ENCODE results near the gene TPRG1.

Gene TPRG1

DNA sequence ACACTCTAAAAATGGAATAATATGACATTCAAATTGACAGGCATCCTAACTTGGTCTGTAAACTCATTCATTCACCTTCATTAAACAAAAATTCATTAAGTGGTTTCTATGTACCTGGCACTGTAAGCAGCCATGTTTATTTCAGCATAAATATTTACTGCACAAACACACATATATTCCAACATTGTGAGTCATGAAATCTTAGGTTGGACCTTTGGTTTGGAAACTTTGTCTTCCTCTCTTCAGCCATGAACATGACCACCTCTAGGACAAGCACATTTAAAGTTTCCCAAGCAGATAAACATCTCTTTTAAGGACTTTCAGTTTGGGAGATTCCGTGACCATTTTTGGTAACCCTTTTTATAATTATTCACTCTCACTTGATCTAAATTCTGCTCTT is 131.8 kb downstream of the TPRG1 start:
- Histone ChIP-seq H3K27me3 (ENCODE audit: control insufficient read depth in 2 of 2, insufficient read depth in 2 of 2, low read length in 2 of 2) (no peaks in the 10 kb centered on the region), H3K27ac (ENCODE audit: low read depth in 2 of 2, low read length in 2 of 2) (peak overlapping the region; percentile 84 to 85), H3K4me1 (ENCODE audit: control insufficient read depth in 2 of 2, insufficient read depth in 2 of 2, low read length in 2 of 2) (peaks cover 9 to 31% of the 10 kb centered on the region in 2 donors), H3K9ac (ENCODE audit: low read depth in 1 of 2, low read length in 2 of 2) (no peak overlapping the region), H3K4me3 (ENCODE audit: low read length in 2 of 2) (no peak overlapping the region), H3K9me3 (ENCODE audit: control insufficient read depth in 2 of 2, low read length in 2 of 2) (no peaks in the 10 kb centered on the region), H3K36me3 (ENCODE audit: control insufficient read depth in 2 of 2, insufficient read depth in 2 of 2, low read length in 2 of 2) (no peaks in the 10 kb centered on the region)

DNA sequence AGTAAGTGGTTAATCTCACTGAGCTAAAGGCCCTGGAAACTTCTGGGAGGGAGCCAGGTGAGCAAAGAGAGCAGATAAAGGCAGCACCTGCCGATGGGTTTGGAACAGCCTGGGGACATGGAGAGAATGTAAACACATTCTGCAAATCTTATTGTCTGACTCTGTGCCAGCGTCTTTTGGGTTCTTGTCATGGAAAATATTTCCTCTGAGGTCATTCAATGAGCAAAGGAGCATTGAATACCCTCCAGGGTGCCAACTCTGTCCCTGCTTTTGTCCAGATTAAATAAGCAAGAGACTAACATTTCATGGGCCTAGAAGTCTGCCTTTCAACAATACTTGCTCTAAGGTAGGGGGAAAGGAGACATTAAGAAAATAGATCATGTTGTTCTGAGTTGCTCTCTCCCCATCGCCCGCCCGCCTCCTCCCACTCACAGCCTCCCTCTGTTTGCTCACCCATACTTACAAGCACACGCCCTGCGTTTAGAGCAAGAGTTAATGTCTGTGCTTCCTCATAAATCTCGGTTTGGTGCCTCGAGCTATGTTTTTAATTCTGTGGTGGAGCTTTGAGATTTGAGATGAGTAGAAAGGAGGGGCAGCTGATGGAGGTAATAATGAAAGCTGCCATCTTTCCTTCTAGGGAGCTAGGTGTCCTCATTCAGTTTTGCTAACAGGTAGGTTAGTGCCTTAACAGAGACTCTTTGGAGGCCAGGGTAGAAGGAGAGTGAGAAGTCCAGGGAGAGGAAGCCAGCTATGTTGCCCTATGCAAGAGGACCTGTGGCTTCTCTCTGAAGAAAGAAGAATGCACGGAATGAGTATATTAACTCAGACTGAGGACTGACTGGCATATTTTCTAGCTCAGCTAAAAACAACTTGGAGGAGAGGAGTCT is 132.9 kb downstream of the TPRG1 start:
- Histone ChIP-seq H3K27me3 (ENCODE audit: control insufficient read depth in 2 of 2, insufficient read depth in 2 of 2, low read length in 2 of 2) (no peaks in the 10 kb centered on the region), H3K9ac (ENCODE audit: low read depth in 1 of 2, low read length in 2 of 2) (no peak overlapping the region), H3K36me3 (ENCODE audit: control insufficient read depth in 2 of 2, insufficient read depth in 2 of 2, low read length in 2 of 2) (no peaks in the 10 kb centered on the region), H3K4me1 (ENCODE audit: control insufficient read depth in 2 of 2, insufficient read depth in 2 of 2, low read length in 2 of 2) (peaks cover 9 to 31% of the 10 kb centered on the region in 2 donors), H3K4me3 (ENCODE audit: low read length in 2 of 2) (peak overlapping the region; percentile 30 to 39), H3K9me3 (ENCODE audit: control insufficient read depth in 2 of 2, low read length in 2 of 2) (no peaks in the 10 kb centered on the region), H3K27ac (ENCODE audit: low read depth in 2 of 2, low read length in 2 of 2) (peak overlapping the region; percentile 84 to 85)

DNA sequence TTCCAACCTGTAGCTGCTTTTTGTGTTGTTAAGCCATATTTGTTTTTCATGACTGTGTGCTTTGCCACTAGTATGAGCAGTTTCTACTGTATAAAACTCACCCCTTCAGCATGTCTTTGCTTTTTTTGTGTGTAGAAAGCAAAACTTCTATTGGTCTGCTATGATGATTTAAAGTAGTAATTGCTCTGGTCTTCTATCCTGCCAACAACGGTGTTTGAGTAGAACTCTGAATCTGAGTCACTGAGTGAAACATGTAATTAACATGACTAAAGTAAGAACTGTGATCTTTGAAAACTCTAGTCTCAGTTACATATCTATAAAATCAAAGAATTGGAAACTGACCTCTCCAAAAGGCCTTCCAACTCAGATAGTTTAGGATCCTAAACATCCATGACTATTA is 133.6 kb downstream of the TPRG1 start:
- peak overlapping the region; percentile 84 to 85 for H3K27ac ChIP-seq (ENCODE audit: low read depth in 2 of 2, low read length in 2 of 2)

DNA sequence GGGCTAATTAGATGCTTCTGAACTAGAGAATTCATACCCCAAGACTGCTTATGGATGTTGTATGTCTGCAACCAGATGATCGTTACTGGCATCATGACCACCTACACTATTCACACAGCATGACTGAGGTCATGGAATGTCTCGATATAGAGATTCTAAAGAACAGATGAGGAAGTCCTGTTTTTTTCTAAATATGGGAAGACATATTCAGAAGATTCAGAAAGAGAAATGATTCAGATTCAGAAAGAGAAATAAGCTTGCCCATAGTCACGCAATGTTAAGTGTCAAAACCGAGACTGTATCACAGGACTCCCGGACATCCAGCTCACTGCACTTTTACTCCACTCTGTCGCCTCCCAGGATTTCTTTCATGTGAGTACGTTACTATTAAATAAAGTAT is 136.2 kb downstream of the TPRG1 start:
- Histone ChIP-seq H3K27me3 (ENCODE audit: control insufficient read depth in 2 of 2, insufficient read depth in 2 of 2, low read length in 2 of 2) (no peaks in the 10 kb centered on the region), H3K27ac (ENCODE audit: low read depth in 2 of 2, low read length in 2 of 2) (no peak overlapping the region), H3K4me1 (ENCODE audit: control insufficient read depth in 2 of 2, insufficient read depth in 2 of 2, low read length in 2 of 2) (peaks cover 9 to 23% of the 10 kb centered on the region in 2 donors), H3K4me3 (ENCODE audit: low read length in 2 of 2) (no peak overlapping the region), H3K9me3 (ENCODE audit: control insufficient read depth in 2 of 2, low read length in 2 of 2) (no peaks in the 10 kb centered on the region), H3K36me3 (ENCODE audit: control insufficient read depth in 2 of 2, insufficient read depth in 2 of 2, low read length in 2 of 2) (no peaks in the 10 kb centered on the region), H3K9ac (ENCODE audit: low read depth in 1 of 2, low read length in 2 of 2) (no peak overlapping the region)

More for the DNA sequence above, 133.6 kb downstream of the TPRG1 start:
- Histone ChIP-seq H3K4me3 (ENCODE audit: low read length in 2 of 2) (no peak overlapping the region), H3K4me1 (ENCODE audit: control insufficient read depth in 2 of 2, insufficient read depth in 2 of 2, low read length in 2 of 2) (peaks cover 9 to 31% of the 10 kb centered on the region in 2 donors), H3K27me3 (ENCODE audit: control insufficient read depth in 2 of 2, insufficient read depth in 2 of 2, low read length in 2 of 2) (no peaks in the 10 kb centered on the region), H3K9ac (ENCODE audit: low read depth in 1 of 2, low read length in 2 of 2) (no peak overlapping the region), H3K9me3 (ENCODE audit: control insufficient read depth in 2 of 2, low read length in 2 of 2) (no peaks in the 10 kb centered on the region), H3K36me3 (ENCODE audit: control insufficient read depth in 2 of 2, insufficient read depth in 2 of 2, low read length in 2 of 2) (no peaks in the 10 kb centered on the region)

DNA sequence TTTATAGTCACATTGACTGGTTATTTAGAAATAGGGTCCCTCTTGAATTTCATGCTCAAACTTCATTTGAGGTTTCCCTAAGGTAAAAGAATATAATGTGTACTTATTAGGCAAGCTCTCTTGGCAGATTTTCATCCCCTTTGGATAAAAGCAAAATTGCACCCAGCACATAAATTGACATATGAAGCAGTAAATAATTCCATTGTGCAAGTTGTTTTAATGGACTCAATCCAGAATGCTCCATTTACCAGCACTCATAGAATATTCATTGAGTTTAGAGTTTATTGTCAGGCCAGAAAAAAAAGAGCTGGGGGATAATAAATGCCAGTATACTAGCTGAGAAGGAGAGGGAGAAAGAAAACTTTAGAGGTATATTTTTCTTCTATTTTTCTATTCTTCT is 136.8 kb downstream of the TPRG1 start:
- Histone ChIP-seq H3K36me3 (ENCODE audit: control insufficient read depth in 2 of 2, insufficient read depth in 2 of 2, low read length in 2 of 2) (no peaks in the 10 kb centered on the region), H3K4me1 (ENCODE audit: control insufficient read depth in 2 of 2, insufficient read depth in 2 of 2, low read length in 2 of 2) (peaks cover 9 to 20% of the 10 kb centered on the region in 2 donors), H3K9me3 (ENCODE audit: control insufficient read depth in 2 of 2, low read length in 2 of 2) (no peaks in the 10 kb centered on the region), H3K4me3 (ENCODE audit: low read length in 2 of 2) (no peak overlapping the region), H3K9ac (ENCODE audit: low read depth in 1 of 2, low read length in 2 of 2) (no peak overlapping the region), H3K27ac (ENCODE audit: low read depth in 2 of 2, low read length in 2 of 2) (no peak overlapping the region), H3K27me3 (ENCODE audit: control insufficient read depth in 2 of 2, insufficient read depth in 2 of 2, low read length in 2 of 2) (no peaks in the 10 kb centered on the region)

DNA sequence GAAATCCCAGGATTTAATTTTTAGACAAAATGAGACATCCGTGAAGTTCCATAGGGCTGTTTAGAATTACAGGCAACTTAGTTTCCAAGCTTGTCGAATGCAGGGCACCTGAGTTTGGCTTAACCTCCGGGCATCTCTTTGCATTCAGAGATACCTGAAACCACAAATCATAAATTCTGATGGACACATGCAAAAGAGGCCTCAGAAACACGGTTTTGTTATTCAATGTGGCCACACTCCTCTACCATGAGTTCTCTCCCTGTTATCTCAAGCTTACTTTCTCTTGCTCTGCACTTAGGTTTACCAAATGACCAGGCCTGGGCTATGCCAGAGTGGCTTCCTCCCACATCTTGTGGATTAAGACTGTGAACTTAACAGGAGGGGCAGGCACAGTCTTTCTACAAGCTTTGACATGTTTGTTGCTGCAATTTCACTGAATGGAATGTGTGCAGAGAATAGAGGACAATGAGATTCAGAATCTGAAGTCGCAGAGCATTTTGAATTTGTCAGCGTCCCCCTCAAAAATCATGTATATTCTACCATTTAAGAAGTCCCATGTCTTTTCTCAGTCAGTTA is 137.7 kb downstream of the TPRG1 start:
- Histone ChIP-seq H3K9me3 (ENCODE audit: control insufficient read depth in 2 of 2, low read length in 2 of 2) (no peaks in the 10 kb centered on the region), H3K4me3 (ENCODE audit: low read length in 2 of 2) (no peak overlapping the region), H3K36me3 (ENCODE audit: control insufficient read depth in 2 of 2, insufficient read depth in 2 of 2, low read length in 2 of 2) (no peaks in the 10 kb centered on the region), H3K9ac (ENCODE audit: low read depth in 1 of 2, low read length in 2 of 2) (no peak overlapping the region), H3K27ac (ENCODE audit: low read depth in 2 of 2, low read length in 2 of 2) (no peak overlapping the region), H3K27me3 (ENCODE audit: control insufficient read depth in 2 of 2, insufficient read depth in 2 of 2, low read length in 2 of 2) (no peaks in the 10 kb centered on the region), H3K4me1 (ENCODE audit: control insufficient read depth in 2 of 2, insufficient read depth in 2 of 2, low read length in 2 of 2) (peaks cover 4 to 12% of the 10 kb centered on the region in 2 donors)

DNA sequence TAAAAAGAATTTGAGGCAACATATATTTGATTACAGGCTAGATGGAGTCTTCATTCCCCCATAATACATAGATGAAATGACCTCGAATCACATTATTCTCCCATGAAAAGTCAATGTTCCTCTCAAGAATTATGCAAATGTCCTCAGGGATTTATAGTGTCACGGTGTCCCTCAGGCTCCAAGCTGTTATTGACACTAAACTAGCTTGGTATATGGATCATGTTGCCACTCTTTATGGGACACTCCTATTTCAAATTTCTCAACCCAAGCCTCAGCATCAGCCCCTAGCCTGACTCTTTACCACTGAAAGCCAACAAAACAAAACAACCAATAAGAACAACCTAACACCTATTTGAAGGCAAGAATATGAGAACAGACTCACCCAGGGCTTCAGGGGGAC is 139.8 kb downstream of the TPRG1 start:
- no peaks in the 10 kb centered on the region for H3K36me3 ChIP-seq (ENCODE audit: control insufficient read depth in 2 of 2, insufficient read depth in 2 of 2, low read length in 2 of 2)
- H3K4me3 ChIP-seq (ENCODE audit: low read length in 2 of 2), result no peak overlapping the region
- H3K9ac ChIP-seq (ENCODE audit: low read depth in 1 of 2, low read length in 2 of 2), result no peak overlapping the region
- H3K27me3 ChIP-seq (ENCODE audit: control insufficient read depth in 2 of 2, insufficient read depth in 2 of 2, low read length in 2 of 2), result no peaks in the 10 kb centered on the region
- H3K9me3 ChIP-seq (ENCODE audit: control insufficient read depth in 2 of 2, low read length in 2 of 2), result no peaks in the 10 kb centered on the region
- H3K4me1 ChIP-seq (ENCODE audit: control insufficient read depth in 2 of 2, insufficient read depth in 2 of 2, low read length in 2 of 2), result peaks cover 3 to 8% of the 10 kb centered on the region in 2 donors
- H3K27ac ChIP-seq (ENCODE audit: low read depth in 2 of 2, low read length in 2 of 2), result no peak overlapping the region

DNA sequence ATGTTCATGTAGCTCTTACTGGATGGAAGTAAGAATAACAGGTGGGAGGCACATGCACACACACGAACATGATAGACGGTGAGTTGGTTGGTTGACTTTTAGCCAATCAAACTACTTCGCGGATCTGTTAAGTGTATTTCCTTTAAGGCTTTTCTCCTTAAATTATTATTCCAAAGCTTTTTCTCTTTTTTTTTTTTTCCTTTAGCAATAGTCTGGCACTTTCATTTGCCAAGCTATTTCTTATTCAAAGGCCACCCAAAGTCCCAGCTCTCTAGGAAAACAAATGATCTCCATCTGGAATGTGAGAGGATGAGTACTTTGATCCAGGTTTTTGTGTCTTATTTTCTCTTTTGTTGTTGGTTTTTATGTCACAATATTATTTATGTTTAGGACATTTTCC is 141.1 kb downstream of the TPRG1 start:
- peaks cover 3 to 15% of the 10 kb centered on the region in 2 donors for H3K4me1 ChIP-seq (ENCODE audit: control insufficient read depth in 2 of 2, insufficient read depth in 2 of 2, low read length in 2 of 2)
- H3K36me3 ChIP-seq (ENCODE audit: control insufficient read depth in 2 of 2, insufficient read depth in 2 of 2, low read length in 2 of 2), result no peaks in the 10 kb centered on the region
- H3K9me3 ChIP-seq (ENCODE audit: control insufficient read depth in 2 of 2, low read length in 2 of 2), result no peaks in the 10 kb centered on the region
- H3K27me3 ChIP-seq (ENCODE audit: control insufficient read depth in 2 of 2, insufficient read depth in 2 of 2, low read length in 2 of 2), result no peaks in the 10 kb centered on the region
- H3K9ac ChIP-seq (ENCODE audit: low read depth in 1 of 2, low read length in 2 of 2), result no peak overlapping the region
- no peak overlapping the region for H3K4me3 ChIP-seq (ENCODE audit: low read length in 2 of 2)
- H3K27ac ChIP-seq (ENCODE audit: low read depth in 2 of 2, low read length in 2 of 2), result no peak overlapping the region

DNA sequence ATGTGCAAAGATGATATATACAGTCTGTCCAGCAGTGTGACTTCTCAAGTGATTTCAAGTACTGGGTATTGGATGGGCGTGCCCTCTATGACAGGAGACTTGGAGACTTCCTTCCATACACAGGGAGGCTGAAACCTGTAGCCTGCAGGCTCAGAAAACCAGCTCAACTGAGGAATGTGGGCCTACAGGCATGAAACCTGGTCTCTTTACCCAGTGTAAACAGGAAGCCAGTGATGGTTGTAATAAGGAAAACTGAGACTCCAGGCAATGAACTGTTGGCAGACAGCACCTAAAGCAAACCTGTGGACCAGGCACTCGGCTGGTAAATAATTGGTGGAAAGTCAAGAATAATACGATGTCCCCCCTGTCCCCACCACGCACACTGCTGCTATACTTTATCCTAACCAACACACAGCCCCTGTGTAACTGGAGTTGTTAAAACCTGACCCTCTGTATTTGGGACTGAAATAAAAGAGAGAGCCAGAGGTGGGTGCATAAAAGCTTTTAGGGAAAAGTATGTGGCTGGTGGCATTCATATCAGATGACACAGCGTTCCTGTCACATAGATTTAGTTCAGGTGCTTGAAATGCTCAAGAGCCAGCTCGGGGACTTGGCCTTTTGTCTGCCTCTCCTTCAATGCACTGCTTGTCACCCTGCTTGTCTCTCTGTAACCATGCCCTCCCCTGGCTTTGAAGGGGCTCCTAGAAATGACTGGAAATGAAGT is 144.7 kb downstream of the TPRG1 start:
- no peaks in the 10 kb centered on the region for H3K36me3 ChIP-seq (ENCODE audit: control insufficient read depth in 2 of 2, insufficient read depth in 2 of 2, low read length in 2 of 2)
- H3K27me3 ChIP-seq (ENCODE audit: control insufficient read depth in 2 of 2, insufficient read depth in 2 of 2, low read length in 2 of 2), result no peaks in the 10 kb centered on the region
- H3K4me3 ChIP-seq (ENCODE audit: low read length in 2 of 2), result no peak overlapping the region
- H3K9ac ChIP-seq (ENCODE audit: low read depth in 1 of 2, low read length in 2 of 2), result no peak overlapping the region
- peak overlapping the region; percentile 61 to 81 for H3K27ac ChIP-seq (ENCODE audit: low read depth in 2 of 2, low read length in 2 of 2)
- no peaks in the 10 kb centered on the region for H3K9me3 ChIP-seq (ENCODE audit: control insufficient read depth in 2 of 2, low read length in 2 of 2)
- peaks cover 3 to 15% of the 10 kb centered on the region in 2 donors for H3K4me1 ChIP-seq (ENCODE audit: control insufficient read depth in 2 of 2, insufficient read depth in 2 of 2, low read length in 2 of 2)

DNA sequence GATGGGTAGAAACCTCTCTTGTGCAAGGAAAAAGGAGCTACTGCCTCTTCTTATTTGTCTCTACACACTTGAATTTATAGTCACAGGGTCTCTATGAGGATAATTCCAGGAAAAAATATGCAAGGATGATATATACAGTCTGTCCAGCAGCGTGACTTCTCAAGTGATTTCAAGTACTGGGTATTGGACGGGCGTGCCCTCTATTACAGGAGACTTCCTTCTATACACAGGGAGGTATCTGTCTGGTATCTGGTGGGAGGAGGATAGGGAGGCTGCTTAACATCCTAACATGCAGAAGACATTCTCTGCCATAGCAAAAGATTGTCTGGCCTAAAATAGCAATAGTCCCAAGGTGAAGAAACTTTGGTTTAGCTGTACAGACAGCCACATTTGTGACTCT is 146.1 kb downstream of the TPRG1 start:
- H3K9me3 ChIP-seq (ENCODE audit: control insufficient read depth in 2 of 2, low read length in 2 of 2), result no peaks in the 10 kb centered on the region
- H3K9ac ChIP-seq (ENCODE audit: low read depth in 1 of 2, low read length in 2 of 2), result no peak overlapping the region
- H3K27me3 ChIP-seq (ENCODE audit: control insufficient read depth in 2 of 2, insufficient read depth in 2 of 2, low read length in 2 of 2), result no peaks in the 10 kb centered on the region
- no peak overlapping the region for H3K4me3 ChIP-seq (ENCODE audit: low read length in 2 of 2)
- peaks cover 3 to 17% of the 10 kb centered on the region in 2 donors for H3K4me1 ChIP-seq (ENCODE audit: control insufficient read depth in 2 of 2, insufficient read depth in 2 of 2, low read length in 2 of 2)
- no peak overlapping the region for H3K27ac ChIP-seq (ENCODE audit: low read depth in 2 of 2, low read length in 2 of 2)
- no peaks in the 10 kb centered on the region for H3K36me3 ChIP-seq (ENCODE audit: control insufficient read depth in 2 of 2, insufficient read depth in 2 of 2, low read length in 2 of 2)
